GM10266 (cell line): Measurements from ENCODE around the gene C17orf58.
"Not testable (repeated sequence)": the region's sequence is repeated elsewhere in the genome, so short reads cannot be mapped to it uniquely, and the experiment has no call there.

Experiments
- DNase-seq: peaks from one replicate; pipeline ENCODE4 v3.0.0; 2012; ENCODE audit errors: extremely low spot score
- CTCF ChIP-seq: IDR thresholded peaks from 2 replicates; pipeline ENCODE4 v1.5.1; 2012; ENCODE audit warnings: mild to moderate bottlenecking, low read depth; ENCODE audit not compliant: control insufficient read depth, insufficient read depth; ENCODE audit errors: missing control alignments

Gene C17orf58

GRCh38 chr17:67970783-67971182 is 25.5 kb downstream of the C17orf58 start:
- DNase-seq: no peak
- no peak for TF ChIP-seq CTCF

- peak; percentile 15 for DNase-seq
These were observed 33.1 kb downstream of the C17orf58 start for GRCh38 chr17:67963145-67963572.

GRCh38 chr17:67962156-67962555 is 34.1 kb downstream of the C17orf58 start:
- DNase-seq: not testable (repeated sequence)

More at GRCh38 chr17:67963145-67963572, 33.1 kb downstream of the C17orf58 start:
- TF ChIP-seq CTCF: peak; percentile 60

- DNase-seq: not testable (repeated sequence)
These were observed 36.0 kb downstream of the C17orf58 start for GRCh38 chr17:67960276-67960675.

- no peak for TF ChIP-seq CTCF
- DNase-seq: no peak
These were observed 36.8 kb downstream of the C17orf58 start for GRCh38 chr17:67959510-67959909.

GRCh38 chr17:67950945-67951344 is 45.3 kb downstream of the C17orf58 start:
- DNase-seq: no peak
- no peak for TF ChIP-seq CTCF

GRCh38 chr17:67947325-67947813 is 48.9 kb downstream of the C17orf58 start:
- TF ChIP-seq CTCF: no peak
- no peak for DNase-seq

- no peak for DNase-seq
- no peak for TF ChIP-seq CTCF
These were observed 49.8 kb downstream of the C17orf58 start for GRCh38 chr17:67946513-67946912.

GRCh38 chr17:67944035-67944434 is 52.2 kb downstream of the C17orf58 start:
- no peak for DNase-seq
- no peak for TF ChIP-seq CTCF
